ENCODE data around the gene OR5P2.

DNA sequence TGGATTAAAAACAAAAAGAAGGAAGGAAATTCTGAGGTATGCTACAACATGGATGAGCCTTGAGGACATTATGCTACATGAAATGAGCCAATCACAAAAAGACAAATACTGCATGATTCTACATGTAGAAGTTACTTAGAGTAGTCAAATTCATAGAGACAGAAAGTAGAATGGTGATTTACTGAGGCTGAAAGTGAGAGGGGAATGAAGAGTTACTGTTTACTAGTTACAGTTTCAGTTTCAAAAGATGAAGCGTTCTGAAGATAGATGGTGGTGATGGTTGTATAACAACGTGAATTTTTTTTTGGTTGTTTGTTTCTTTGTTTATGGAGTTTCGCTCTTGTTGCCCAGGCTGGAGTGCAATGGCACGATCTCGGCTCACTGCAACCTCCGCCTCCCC, 9.5 kb downstream of the OR5P2 start:
- TF ChIP-seq, protein P1, sequence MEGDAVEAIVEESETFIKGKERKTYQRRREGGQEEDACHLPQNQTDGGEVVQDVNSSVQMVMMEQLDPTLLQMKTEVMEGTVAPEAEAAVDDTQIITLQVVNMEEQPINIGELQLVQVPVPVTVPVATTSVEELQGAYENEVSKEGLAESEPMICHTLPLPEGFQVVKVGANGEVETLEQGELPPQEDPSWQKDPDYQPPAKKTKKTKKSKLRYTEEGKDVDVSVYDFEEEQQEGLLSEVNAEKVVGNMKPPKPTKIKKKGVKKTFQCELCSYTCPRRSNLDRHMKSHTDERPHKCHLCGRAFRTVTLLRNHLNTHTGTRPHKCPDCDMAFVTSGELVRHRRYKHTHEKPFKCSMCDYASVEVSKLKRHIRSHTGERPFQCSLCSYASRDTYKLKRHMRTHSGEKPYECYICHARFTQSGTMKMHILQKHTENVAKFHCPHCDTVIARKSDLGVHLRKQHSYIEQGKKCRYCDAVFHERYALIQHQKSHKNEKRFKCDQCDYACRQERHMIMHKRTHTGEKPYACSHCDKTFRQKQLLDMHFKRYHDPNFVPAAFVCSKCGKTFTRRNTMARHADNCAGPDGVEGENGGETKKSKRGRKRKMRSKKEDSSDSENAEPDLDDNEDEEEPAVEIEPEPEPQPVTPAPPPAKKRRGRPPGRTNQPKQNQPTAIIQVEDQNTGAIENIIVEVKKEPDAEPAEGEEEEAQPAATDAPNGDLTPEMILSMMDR (IDR thresholded peaks at IDR 0.05), result no peak
- no peak for TF ChIP-seq ZFX (IDR thresholded peaks at IDR 0.05; ENCODE audit: borderline replicate concordance)

Measured in 22Rv1 (cell line).